PC-9 (cell line): Measurements from ENCODE around the gene SLC51B. TPM values are rescaled to one million over a fixed set of nuclear protein-coding genes. Genes with fewer than 3 reads are reported as not detected.
"Not testable (repeated sequence)": the region's sequence is repeated elsewhere in the genome, so short reads cannot be mapped to it uniquely, and the experiment has no call there.

Experiments
- BruUV-seq: library from RNA; stranded (reverse); fragments of 400-500 nt; replicated peaks from 2 replicates; lab custom pipeline; 2021; lab: Mats Ljungman, UMichigan
- CTCF ChIA-PET: fragments of 300-600 bp; sonication (Branson Sonifier 250); formaldehyde crosslinking; loops from one replicate; lab custom pipeline; 2022; ENCODE audit warnings: antibody characterized with exemption; lab: Charles Lee
- POLR2A ChIA-PET: fragments of 300-600 bp; sonication (Branson Sonifier 250); formaldehyde crosslinking; loops from one replicate; lab custom pipeline; 2022; ENCODE audit warnings: antibody characterized with exemption; ENCODE audit not compliant: unreplicated experiment; lab: Charles Lee
- DNase-seq, 2 experiments: peaks; one replicate each; pipeline versions ENCODE4 v3.0.0 to v3.0.0-alpha.2; 2015 to 2022; ENCODE audit warnings: mixed read lengths in 1 of 2
- H2AFZ ChIP-seq: fragments of 200-600 bp; sonication (generic); 2 replicates; pipeline ENCODE4 v1.8.1; 2017; ENCODE audit warnings: antibody characterized with exemption
- H3F3A ChIP-seq: fragments of 200-600 bp; sonication (generic); 2 replicates; pipeline ENCODE4 v1.8.1; 2017; ENCODE audit warnings: antibody characterized with exemption, mild to moderate bottlenecking, low read depth; ENCODE audit not compliant: insufficient read depth
- H3K27ac ChIP-seq: fragments of 200-600 bp; sonication (generic); 2 replicates; pipeline ENCODE4 v1.6.1; 2016; ENCODE audit warnings: mixed run types
- H3K27me3 ChIP-seq: fragments of 200-600 bp; sonication (generic); 2 replicates; pipeline ENCODE4 v1.6.1; 2016; ENCODE audit warnings: low read depth, mixed run types; ENCODE audit not compliant: insufficient read depth
- H3K36me3 ChIP-seq: fragments of 200-600 bp; sonication (generic); 2 replicates; pipeline ENCODE4 v1.6.1; 2016; ENCODE audit warnings: low read depth, mixed run types
- H3K4me1 ChIP-seq: fragments of 200-600 bp; sonication (generic); replicated peaks from 2 replicates; pipeline ENCODE4 v1.6.1; 2016; ENCODE audit warnings: mixed run types; ENCODE audit not compliant: insufficient read depth
- H3K4me2 ChIP-seq: fragments of 200-600 bp; sonication (generic); 2 replicates; pipeline ENCODE4 v1.6.1; 2017; ENCODE audit warnings: mixed run types
- H3K4me3 ChIP-seq: fragments of 200-600 bp; sonication (generic); 2 replicates; pipeline ENCODE4 v1.6.1; 2016; ENCODE audit warnings: mixed run types
- H3K79me2 ChIP-seq: fragments of 200-600 bp; sonication (generic); 2 replicates; pipeline ENCODE4 v1.6.1; 2017; ENCODE audit warnings: low read depth, mixed run types
- H3K9me2 ChIP-seq: fragments of 200-600 bp; sonication (generic); 2 replicates; pipeline ENCODE4 v1.8.1; 2017; ENCODE audit warnings: mild to moderate bottlenecking; ENCODE audit not compliant: insufficient read depth
- H3K9me3 ChIP-seq: fragments of 200-600 bp; sonication (generic); 2 replicates; pipeline ENCODE4 v1.8.1; 2016; ENCODE audit warnings: low read depth; ENCODE audit not compliant: insufficient read depth
- H4K20me1 ChIP-seq: fragments of 200-600 bp; sonication (generic); 2 replicates; pipeline ENCODE4 v1.8.1; 2017; ENCODE audit not compliant: insufficient read depth
- EZH2 ChIP-seq: fragments of 200-600 bp; sonication (generic); IDR thresholded peaks from 2 replicates; pipeline ENCODE4 v1.8.0; 2017; ENCODE audit warnings: antibody characterized with exemption, low read depth
- intact Hi-C: fragments of 100-400 bp; cut with micrococcal nuclease; formaldehyde crosslinking; loops from one replicate; pipeline ENCODE4 v1.10.0; 2022; ENCODE audit not compliant: unreplicated experiment
- total RNA-seq: library from RNA; stranded (reverse); gene quantifications from 2 replicates; pipeline ENCODE4 v1.2.3, GENCODE V29; 2021
- TF ChIP-seq, protein P1 (sequence below): fragments of 200-600 bp; sonication (generic); conservative IDR thresholded peaks from 2 replicates; pipeline ENCODE4 v1.6.1; 2017; ENCODE audit warnings: mixed run types, antibody characterized with exemption, mild to moderate bottlenecking, moderate library complexity

The SLC51B gene
- total RNA-seq, 1 experiment from 2014 or later: not detected

DNA sequence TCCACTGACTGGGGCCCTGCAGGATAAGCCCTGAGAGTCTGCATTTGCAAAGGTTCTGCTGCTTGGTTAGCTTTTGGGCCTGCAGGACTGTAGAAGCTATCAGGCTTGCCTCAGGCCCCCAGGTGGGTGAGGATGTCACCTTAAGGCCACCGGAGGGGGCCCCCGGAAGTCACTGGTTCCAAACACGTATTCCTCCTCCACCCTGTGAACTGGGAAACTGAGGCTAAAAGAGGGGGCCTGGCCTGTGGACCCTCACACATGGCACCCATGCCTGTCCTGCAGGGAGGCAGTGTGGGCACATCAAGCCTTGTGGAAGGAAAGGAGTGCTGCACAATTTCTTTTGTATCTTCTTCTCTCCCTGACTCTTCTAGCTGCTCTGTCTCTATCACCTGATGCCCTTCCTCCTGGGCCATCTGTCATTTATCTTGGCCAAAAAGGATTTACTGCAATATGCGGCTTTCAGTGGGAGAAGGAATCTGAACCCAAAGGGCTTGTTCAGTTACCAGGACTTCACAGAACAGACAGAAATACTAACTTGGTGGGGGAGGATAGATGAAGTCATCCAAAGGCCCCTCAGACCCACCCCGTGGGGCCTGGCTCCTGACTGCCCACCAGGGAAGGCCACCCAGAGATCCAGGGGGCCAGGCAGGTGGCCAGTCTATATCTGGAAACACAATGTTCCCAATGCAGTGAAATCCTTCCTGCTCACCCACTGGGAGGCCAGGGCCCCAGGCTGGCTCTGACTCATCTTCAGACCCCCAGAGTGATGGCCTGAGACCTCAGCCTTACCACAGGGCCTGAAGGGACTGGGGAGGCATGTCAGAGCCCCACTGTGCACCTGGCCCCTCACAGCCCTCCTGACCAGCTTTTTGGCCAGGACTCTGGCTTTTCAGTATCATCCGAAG lies 51.5 kb downstream of the SLC51B start:
- Histone ChIP-seq H3K79me2 (no peaks in the 10 kb centered on the region), H4K20me1 (no peaks in the 10 kb centered on the region), H3K9me3 (no peaks in the 10 kb centered on the region), H3K27ac (no peak overlapping the region), H3K9me2 (no peaks in the 10 kb centered on the region), H3K27me3 (no peaks in the 10 kb centered on the region), H3K4me1 (no peaks in the 10 kb centered on the region), H3K4me3 (no peak overlapping the region), H3K4me2 (no peak overlapping the region), H3K36me3 (no peaks in the 10 kb centered on the region), H3F3A (no peaks in the 10 kb centered on the region), H2AFZ (no peak overlapping the region)
- ChIA-PET POLR2A (no interaction called here), CTCF (interaction anchor here (0.6 kb wide), 1 partner anchor 1259 kb away, joined by 3 read pairs; no protein-coding TSS in a partner anchor)
- intact Hi-C loops: no loop called here
- TF ChIP-seq, protein P1, sequence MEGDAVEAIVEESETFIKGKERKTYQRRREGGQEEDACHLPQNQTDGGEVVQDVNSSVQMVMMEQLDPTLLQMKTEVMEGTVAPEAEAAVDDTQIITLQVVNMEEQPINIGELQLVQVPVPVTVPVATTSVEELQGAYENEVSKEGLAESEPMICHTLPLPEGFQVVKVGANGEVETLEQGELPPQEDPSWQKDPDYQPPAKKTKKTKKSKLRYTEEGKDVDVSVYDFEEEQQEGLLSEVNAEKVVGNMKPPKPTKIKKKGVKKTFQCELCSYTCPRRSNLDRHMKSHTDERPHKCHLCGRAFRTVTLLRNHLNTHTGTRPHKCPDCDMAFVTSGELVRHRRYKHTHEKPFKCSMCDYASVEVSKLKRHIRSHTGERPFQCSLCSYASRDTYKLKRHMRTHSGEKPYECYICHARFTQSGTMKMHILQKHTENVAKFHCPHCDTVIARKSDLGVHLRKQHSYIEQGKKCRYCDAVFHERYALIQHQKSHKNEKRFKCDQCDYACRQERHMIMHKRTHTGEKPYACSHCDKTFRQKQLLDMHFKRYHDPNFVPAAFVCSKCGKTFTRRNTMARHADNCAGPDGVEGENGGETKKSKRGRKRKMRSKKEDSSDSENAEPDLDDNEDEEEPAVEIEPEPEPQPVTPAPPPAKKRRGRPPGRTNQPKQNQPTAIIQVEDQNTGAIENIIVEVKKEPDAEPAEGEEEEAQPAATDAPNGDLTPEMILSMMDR: no peak
- TF ChIP-seq EZH2: no peak
- DNase-seq: no peak
- no TSS peak for BruUV-seq

DNA sequence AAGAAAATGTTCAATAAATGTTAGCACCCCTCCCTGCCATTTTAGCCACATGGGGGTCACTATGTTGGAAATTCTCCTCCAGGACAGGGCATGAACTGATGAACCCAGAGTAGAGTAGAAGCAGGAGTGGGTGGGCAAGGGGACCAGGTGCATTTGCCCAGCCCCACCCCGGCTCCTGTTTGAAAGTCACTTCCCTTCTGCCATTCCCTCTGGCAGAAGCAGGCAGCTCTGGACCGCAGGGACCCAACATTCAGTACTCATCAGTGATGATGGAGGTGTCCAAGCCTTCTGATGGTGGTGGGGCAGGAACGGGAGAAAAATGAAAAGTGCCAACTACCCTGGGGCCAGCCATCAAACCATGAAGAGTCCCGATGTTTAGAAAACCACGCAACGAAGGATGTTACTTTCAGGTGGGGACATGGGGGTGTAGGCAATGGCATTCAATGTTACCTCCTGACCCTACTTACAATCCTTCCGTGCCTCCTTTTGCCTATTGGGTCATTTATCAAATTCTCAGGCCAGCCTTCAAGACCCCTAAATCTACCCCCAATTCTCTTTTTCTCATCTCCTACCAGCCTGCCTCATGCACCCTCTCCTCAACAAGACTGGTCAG lies 52.6 kb downstream of the SLC51B start:
- no peak overlapping the region for H3K4me3 ChIP-seq
- CTCF ChIA-PET: no interaction called here
- H4K20me1 ChIP-seq: no peaks in the 10 kb centered on the region
- POLR2A ChIA-PET: no interaction called here
- no peaks in the 10 kb centered on the region for H3K36me3 ChIP-seq
- H3K4me2 ChIP-seq: no peak overlapping the region
- no peaks in the 10 kb centered on the region for H3K79me2 ChIP-seq
- H3K27me3 ChIP-seq: no peaks in the 10 kb centered on the region
- no TSS peak for BruUV-seq
- H3F3A ChIP-seq: no peaks in the 10 kb centered on the region
- H3K4me1 ChIP-seq: no peaks in the 10 kb centered on the region
- intact Hi-C loops: no loop called here
- H2AFZ ChIP-seq: no peak overlapping the region
- no peaks in the 10 kb centered on the region for H3K9me3 ChIP-seq
- DNase-seq: no peak
- H3K27ac ChIP-seq: no peak overlapping the region
- H3K9me2 ChIP-seq: no peaks in the 10 kb centered on the region
- TF ChIP-seq, protein P1: no peak
- no peak for TF ChIP-seq EZH2

DNA sequence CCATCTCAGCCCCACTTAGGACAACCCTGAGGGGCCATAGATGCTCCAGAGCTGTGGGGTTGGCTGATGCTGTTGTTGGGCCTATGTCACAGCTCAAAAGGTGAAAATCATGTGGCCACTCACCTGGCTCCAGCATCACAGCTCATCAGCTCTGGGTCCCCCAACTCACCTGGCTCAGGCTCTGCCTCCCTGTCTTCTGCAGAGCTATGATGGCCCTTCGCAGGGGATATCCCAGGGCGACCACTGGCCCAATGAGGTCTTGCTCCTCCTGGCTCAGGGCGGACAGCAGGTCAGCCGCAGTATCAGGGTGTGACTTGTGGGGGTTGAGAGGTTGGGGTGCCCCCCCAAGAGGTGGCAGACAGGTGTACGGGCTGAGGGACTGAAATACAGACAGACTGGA lies 54.1 kb downstream of the SLC51B start:
- no TSS peak for BruUV-seq
- DNase-seq: no peak
- Histone ChIP-seq H3K9me3 (no peaks in the 10 kb centered on the region), H3K4me2 (no peak overlapping the region), H3K4me1 (no peaks in the 10 kb centered on the region), H3K4me3 (no peak overlapping the region), H3K27me3 (no peaks in the 10 kb centered on the region), H3K79me2 (no peaks in the 10 kb centered on the region), H3K9me2 (no peaks in the 10 kb centered on the region), H3K36me3 (no peaks in the 10 kb centered on the region), H3K27ac (no peak overlapping the region), H3F3A (no peaks in the 10 kb centered on the region), H2AFZ (no peak overlapping the region), H4K20me1 (no peaks in the 10 kb centered on the region)
- no peak for TF ChIP-seq EZH2
- TF ChIP-seq, protein P1: no peak
- ChIA-PET POLR2A (interaction anchor here (0.6 kb wide), 1 partner anchor 314 kb away, joined by 3 read pairs; no protein-coding TSS in a partner anchor), CTCF (interaction anchor here (0.5 to 0.7 kb wide), 2 partner anchors 43 to 391 kb away, joined by 3 to 4 read pairs; no protein-coding TSS in a partner anchor)
- intact Hi-C loops: no loop called here

DNA sequence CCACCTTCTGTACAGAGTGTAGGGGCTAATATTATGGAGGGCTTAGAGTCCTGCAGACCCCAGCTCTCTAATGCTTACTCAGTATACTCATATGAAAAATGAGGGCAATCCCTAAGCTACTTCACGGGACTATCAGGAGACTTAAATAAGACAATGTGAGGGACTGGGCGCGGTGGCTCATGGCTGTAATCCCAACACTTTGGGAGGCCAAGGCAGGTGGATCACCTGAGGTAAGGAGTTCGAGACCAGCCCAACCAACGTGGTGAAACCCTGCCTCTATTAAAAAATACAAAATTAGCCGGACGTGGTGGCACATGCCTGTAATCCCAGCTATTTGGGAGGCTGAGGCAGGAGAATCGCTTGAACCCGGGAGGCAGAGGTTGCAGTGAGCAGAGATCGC lies 54.6 kb downstream of the SLC51B start:
- BruUV-seq, H3K36me3 ChIP-seq, H3K9me3 ChIP-seq, POLR2A ChIA-PET, H3K4me1 ChIP-seq, H3K27ac ChIP-seq, H3K27me3 ChIP-seq, H3K4me2 ChIP-seq, DNase-seq, H3K79me2 ChIP-seq, H3K9me2 ChIP-seq, H3K4me3 ChIP-seq, H2AFZ ChIP-seq, H3F3A ChIP-seq, H4K20me1 ChIP-seq: not testable (repeated sequence)
- intact Hi-C loops: loop anchor here (5.0 kb wide), 1 partner anchor 368 kb away; no protein-coding TSS in a partner anchor
- CTCF ChIA-PET: interaction anchor here (0.5 to 0.7 kb wide), 2 partner anchors 44 to 391 kb away, joined by 3 to 4 read pairs; no protein-coding TSS in a partner anchor
